ENCODE measurements around the gene GUCY1A1.

The GUCY1A1 gene

DNA sequence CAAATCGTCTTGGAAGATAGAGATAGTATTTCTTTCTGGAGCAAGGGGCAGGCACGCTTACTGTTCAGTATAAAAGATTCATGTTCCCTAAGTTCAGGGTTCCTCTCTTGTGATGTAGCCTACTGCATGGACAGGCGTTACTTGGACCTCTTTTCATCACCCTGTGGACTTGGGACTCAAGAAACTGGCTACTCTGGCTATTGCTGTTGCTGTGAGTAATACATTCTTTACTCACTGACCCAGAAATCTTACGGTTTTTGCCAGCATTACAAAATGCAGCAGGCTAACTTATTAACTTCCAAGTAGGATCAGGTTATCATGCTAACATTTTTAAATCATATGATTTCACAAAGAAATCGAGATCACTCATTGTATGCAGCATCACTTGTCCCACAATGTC lies 79.3 kb downstream of the GUCY1A1 start:
- DNase-seq = no peak

- DNase-seq = no peak
These were observed 81.4 kb downstream of the GUCY1A1 start for GRCh38 chr4:155748039-155748438.

DNA sequence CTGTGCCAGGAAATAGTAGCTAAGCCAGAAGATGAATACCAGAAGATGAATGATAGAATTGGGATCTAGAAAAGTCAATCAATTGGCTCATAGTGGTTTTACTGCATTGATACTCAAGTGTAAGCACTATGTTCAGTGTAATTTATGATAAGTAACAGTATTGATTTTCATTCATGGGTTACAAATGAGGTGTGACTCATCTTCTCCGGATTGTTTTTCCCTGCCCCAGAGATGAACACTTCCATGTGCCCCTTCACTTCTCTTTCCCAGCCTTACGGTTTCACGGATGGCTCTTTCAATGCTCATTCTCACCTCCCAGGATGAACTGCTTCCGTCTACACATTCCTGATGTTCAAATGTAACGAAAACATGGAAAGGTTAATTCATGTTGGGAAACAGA lies 82.4 kb downstream of the GUCY1A1 start:
- no peak for DNase-seq

DNA sequence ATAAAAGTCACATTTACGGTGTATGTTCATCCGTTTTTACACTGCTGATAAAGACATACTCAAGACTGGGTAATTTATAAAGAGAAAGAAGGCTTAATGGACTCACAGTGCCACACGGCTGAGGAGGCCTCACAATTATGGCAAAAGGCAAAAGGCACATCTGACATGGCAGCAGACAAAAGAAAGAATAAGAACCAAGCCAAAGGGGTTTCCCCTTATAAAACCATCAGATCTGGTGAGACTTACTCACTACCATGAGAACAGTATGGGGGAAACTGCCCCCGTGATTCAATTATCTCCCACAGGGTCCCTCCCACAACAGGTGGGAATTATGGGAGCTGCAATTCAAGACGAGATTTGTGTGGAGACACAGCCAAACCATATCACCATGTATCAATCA lies 84.9 kb downstream of the GUCY1A1 start:
- no peak for DNase-seq

- DNase-seq = no peak
These were observed 91.2 kb downstream of the GUCY1A1 start for GRCh38 chr4:155757745-155758265.

DNA sequence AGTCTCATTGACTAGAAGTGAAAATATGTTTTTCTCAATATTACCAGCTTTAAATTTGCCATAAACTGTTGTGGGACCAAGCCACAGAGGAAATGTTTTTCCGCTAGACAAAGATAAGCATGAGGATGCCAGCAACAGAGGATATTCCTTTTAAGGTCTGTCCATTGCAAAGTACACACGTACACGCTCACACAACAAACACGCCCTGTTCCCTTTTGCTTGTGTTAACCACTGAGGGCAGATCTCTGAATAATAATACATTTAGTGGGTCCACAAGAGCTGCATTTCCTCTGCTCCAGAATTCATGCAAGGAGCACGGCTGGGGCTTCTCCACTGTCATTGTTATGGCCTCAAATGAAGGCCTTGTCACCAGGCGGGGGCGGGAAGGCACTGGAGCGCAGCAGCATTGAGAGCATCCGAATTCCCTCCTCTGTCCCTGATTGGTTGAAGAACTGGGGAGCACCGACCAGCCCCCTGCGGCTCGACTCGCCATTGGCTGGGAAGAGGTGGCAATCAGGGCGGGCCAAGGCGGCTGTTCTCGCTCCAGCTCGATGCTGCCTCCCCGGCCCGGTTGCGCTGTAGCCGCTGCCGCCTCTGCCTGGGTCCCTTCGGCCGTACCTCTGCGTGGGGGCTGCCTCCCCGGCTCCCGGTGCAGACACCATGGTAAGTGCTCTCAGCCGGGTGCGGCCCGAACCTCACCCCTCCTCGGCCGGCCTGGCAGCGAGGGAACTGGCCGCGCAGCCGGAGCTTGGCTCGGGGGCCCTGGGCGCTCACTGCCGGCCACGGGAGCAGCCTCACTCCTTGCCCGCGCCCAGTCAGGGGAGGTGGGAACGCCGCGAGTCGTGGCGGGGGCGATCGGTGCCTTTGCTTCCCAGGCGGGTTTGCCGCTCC lies 92.1 kb downstream of the GUCY1A1 start, which contains the start of gene GUCY1B1:
Gene GUCY1B1 (plus strand): TSS at position 541 of the 891 bp plus-strand sequence. CDS start 120 bp downstream, at position 661.
- peak; percentile 57 for DNase-seq

DNA sequence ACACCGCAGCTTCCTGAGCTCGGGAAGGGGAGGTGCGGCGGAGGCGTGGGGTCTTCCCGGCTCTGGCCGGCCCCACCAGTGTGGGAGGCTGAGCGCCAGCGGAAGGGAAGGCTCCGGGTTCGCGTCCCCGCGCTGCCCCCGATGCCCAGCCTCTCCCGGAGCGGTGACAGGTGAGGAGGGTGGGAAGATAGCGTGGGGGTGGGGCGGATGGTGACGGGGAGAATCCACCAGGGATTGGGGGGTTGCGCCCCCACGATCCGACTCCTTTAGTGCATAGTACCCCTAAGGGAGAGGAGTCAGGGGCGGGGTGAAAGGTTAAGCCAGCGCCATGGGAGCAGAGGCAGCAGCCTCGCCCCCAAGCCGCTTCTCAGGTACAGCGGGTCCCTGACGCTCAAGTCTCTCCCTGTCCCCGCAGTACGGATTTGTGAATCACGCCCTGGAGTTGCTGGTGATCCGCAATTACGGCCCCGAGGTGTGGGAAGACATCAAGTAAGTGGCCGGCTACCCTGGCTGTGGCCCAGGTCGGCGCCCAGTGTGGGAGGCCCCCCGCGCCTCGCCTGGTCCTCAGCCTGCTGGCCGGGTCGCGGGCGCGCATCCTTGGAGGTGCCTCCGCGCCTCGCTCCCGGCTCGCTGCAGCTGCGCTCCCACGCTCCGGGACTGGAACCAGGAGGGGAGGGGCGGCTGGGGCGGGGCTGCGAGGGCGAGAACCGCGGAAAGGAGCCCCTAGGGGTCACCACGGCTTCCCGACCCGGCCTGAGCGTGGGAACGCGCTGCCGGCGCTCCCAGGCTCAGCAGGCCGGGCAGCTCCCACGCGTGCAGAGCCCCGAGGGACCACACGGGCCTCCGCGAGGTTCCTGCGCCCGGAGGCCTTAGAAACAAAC lies 93.0 kb downstream of the GUCY1A1 start:
- peak; percentile 7 for DNase-seq

- DNase-seq = no peak
These were observed 94.4 kb downstream of the GUCY1A1 start for GRCh38 chr4:155761047-155761446.

DNA sequence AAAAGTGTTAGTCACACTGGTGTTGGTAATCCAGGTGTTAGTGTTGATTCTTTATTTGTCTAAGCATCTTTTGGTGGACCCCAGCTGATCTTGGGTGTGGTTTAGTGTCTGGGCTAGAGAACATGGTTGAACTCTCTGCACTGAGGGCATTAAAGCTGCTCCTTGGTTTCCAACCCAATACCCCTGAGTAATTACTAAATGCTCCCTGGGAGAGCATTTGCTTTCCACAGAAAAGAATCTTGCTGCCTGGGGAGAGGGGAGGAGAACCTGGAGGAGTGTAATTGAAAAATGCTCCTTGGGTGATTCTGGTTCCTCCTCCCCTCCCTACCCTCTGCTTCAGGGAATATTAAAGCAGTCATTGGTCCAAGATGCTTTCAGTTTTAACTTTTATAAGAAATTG lies 95.3 kb downstream of the GUCY1A1 start:
- no peak for DNase-seq

DNA sequence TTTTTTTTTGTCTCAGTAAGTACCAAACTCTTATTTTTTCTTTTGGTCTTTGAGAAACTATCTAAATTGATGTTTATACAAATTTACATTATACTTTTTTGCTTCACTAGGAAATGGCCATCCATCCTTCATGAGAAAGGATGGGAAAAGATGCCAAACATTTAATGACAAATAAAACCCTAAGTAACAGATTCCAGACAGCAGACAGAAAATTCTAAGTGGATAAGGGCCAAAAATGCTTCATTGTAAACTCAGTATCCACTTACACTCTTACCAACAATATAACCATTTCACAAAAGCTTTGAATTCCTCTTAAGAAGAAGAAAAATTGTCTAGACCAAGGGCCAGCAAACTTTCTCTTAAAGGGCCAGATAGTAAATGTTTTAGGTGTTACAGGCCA lies 95.7 kb downstream of the GUCY1A1 start:
- no peak for DNase-seq

- no peak for DNase-seq
These were observed 96.9 kb downstream of the GUCY1A1 start for GRCh38 chr4:155763551-155763950.

GRCh38 chr4:155765149-155765548 lies 98.5 kb downstream of the GUCY1A1 start:
- no peak for DNase-seq

- DNase-seq = no peak
These were observed 100.0 kb downstream of the GUCY1A1 start for GRCh38 chr4:155766622-155767021.

DNA sequence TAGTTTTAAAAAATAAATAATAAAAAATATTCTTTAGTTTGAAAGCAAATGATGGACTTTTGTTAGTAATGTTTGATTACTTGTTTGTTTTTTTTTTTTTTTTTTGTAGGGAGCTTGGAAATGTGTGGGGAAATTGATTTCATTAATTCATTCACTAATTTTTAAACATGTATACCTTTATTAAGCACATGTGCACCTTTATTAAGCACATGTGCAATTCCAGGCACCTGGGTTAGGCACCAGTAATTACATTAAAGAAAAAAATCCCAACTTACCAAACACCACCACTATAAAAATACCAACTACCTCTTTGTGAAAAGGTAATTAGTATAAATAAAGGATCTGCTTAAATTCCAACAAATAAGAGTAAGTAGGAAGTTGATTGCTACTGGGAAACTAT lies 101.7 kb downstream of the GUCY1A1 start:
- DNase-seq = no peak

DNA sequence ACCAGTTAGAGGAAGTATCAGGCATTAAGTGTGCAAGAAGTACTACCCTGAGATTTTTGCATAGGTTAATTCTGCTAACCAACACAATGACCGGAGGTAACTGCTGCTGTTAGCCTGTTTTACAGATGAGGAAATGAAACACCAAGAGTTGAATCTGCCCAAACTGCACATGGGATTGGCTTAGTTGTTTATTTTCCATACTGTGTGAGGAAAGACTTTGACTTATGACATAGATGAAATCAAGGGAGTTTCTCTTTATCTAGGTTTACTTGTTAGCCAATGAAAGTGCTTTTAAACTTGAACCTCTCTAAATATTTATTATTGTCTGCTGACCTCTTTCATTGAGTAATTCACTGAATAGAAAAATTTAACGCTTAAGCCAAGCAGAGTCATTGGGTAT lies 102.4 kb downstream of the GUCY1A1 start:
- no peak for DNase-seq

DNA sequence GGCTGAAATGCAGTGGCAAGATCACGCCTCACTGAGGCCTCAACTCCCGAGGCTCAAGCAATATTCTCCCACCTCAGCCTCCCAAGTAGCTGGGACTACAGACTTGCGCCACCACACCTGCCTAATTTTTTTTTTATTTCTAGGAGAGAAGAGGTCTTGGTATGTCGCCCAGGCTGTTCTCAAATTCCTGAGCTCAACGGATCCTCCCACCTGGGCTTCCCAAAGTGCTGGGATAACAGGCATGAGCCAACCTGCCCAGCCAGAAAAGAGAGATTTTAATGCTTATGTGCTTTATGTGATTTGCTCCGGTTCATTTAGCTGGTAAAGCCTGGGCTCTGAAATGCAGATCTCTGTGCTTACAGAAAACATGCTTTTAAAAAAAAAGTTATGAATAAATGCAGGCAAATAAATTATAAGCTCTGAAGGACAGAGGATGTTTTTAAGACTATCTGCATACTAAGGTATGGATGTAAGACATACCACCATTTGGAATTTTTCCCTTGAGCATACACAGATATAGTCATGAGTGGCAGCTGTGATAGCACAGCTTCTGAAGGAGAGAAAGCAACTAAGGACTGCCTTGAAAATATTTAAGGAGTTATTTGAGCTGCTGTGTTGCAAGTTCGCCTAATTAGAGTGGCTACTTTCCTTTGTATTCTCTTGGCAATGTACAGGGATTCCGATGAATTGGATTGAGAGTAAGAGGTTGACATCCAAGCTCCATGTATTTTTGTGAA lies 106.0 kb downstream of the GUCY1A1 start:
- DNase-seq = no peak

- no peak for DNase-seq
These were observed 106.7 kb downstream of the GUCY1A1 start for GRCh38 chr4:155773196-155773800.

DNA sequence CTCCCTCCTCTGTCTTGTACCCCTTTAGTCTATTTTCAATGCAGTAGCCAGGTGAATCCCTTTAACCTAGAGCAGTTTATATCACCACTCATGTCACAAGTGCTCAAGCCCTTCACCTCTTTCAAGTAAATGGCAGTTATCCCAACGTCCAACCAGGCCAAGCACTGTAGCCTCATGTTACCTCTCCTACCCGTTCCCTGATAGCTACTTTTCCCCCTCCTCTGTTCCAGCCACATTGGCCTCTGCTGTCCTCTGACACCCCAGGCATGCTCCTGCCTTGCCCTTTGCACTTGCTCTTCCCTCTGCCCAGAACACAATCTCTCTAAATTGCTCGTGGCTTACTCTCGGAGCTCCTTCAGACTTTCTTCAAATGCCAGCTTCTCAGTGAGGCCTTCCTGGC lies 107.4 kb downstream of the GUCY1A1 start:
- no peak for DNase-seq

DNA sequence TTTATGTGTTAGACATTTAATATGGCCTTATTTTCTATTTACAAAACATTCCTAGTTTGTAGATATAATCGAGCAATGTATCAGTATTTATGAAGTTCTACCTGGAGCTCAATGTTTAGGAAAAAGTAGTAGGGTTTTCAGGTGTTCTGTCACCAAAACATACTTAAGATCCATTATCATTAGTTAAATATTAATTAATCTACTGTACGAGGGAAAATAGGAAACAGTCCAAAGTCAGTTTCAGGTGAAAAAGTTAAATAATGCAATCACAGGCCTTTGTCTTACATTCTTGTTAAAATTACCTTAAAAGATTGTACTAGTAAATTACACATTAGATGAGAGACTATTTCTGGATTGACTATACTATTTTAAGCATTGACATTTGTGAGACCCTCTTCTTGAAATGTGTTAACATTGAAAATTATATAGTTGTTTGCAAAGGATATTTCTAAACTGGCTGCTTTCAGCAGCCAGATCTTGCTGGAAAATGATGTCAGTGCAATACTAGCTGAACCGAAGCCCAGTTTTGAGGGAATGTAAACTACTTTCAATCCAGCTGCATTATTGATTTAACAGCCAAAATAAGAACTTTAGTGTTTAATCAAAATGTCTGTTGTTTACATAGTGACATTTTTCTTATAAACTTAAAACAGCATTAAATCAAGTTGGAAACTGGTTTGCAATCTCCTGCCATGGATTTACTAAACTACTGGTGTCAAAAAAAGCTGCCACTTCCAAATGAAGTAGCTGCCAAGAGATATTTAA lies 111.5 kb downstream of the GUCY1A1 start:
- no peak for DNase-seq

GRCh38 chr4:155780775-155781174 lies 114.1 kb downstream of the GUCY1A1 start:
- no peak for DNase-seq

DNA sequence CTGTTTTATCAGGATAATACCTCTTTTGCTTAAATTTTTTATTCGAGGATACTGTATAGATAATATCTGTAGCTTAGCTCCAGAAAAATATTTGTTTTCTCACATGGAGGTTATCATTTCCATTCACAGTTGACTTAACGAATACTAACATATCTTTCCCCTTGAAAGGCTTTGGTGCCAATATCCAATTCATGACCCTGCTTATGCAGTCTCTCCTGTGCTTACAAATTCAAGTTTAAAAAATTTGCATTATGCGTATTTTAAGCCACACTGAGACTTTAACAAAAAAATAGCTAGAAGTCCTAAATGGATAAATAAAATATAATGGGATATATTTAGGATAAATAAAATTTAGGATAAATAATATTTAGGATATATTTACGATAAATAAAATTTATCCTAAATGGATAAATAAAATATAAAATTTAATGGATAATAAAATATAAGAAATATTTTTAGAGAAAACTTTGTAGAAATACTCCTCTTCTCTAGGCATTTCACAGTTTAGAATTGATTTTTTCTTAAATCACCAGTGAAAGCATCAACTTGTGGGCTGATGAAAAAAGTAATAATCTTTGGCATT lies 114.7 kb downstream of the GUCY1A1 start:
- DNase-seq = no peak

Data from stimulated activated CD4-positive, alpha-beta T cell treated with anti-CD3 and anti-CD28 coated beads, Interleukin-12 subunit alpha, Interleukin-12 subunit beta, amount 100 ng/mL, for 4 hours (primary cell).